GM21786 (cell line): ENCODE results near the gene MAD2L2.

Source experiments
- ATAC-seq: cut with Tn5 transposase; IDR thresholded peaks from one replicate; pipeline ENCODE4 v1.9.1; 2021; ENCODE audit not compliant: unreplicated experiment

The MAD2L2 gene

DNA sequence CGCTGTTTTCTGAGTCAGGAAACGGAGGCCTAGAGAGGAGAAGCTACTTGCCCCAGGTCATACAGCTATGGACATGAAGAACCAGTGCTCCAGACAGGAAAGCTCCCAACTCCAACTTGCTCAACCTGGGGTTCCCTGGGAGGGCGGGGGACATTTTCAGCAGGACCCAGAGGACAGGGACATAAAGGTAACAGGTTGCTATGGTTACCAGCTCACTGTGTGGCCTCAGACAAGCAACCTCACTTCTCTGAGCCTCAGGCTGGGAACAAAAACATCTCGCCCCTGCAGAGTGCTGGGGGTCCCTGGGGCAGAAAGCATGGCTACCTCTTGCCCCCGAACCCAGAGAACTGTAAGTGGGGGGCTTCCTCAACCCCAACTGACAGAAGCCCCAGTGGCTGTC is 42.8 kb downstream of the MAD2L2 start:
- no peak for ATAC-seq

DNA sequence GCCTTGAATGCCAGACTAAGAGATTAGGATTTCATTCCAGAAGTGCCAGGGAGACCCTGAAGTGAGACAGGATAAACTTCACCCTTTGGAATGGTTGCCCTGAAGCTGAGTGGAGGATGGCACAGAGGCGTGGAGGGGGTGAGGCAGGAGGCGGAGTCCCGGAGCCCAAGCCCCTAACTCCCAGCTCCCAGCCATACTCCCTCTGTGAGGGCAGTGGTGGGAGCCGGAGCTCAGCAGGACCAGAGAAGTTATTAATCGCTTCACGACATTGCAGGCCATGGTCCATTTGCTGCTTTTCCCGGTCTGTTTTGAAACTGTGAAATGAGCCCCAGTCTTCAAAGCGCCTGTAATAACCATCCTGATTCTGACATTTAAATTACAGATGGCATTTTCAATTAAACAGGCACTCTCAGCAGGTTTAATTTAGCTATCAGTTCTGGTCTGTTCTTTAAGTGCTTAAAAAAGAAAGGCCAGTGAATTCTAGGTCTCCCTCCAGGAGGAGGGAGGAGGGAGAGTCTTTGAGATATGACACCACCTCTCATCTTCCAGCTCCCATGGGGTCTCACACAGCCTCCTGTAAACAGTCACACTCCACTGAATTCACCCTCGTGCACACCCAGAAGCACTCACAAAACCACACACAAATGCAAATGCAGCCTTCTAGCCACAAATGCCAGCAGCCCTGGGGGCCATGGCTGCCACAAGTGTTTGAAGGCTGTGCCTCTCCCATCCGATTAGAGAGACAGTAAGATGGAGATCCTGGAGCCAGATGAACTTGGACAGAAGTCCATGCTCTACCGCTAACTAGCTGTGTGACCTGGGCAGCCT is 46.4 kb downstream of the MAD2L2 start:
- ATAC-seq = no peak

- no peak for ATAC-seq
Observed at GRCh38 chr1:11629184-11630016, 51.5 kb downstream of the MAD2L2 start.

GRCh38 chr1:11628767-11629166 is 52.2 kb downstream of the MAD2L2 start:
- ATAC-seq = no peak

- ATAC-seq = no peak
Observed at GRCh38 chr1:11626551-11626950, 54.4 kb downstream of the MAD2L2 start.
